ENCODE results near the gene STK4.
"Not testable (repeated sequence)": the region's sequence is repeated elsewhere in the genome, so short reads cannot be mapped to it uniquely, and the experiment has no call there.

STK4 gene

GRCh38 chr20:44981736-44982406, 15.6 kb downstream of the STK4 start:
- in situ Hi-C loops (cut with MboI; ENCODE audit: low sequenced_read_pairs), result no loop called here

- in situ Hi-C loops (cut with MboI; ENCODE audit: low sequenced_read_pairs), result no loop called here
Observed at GRCh38 chr20:44983093-44983674, 16.9 kb downstream of the STK4 start.

GRCh38 chr20:44988631-44989171, 22.4 kb downstream of the STK4 start:
- in situ Hi-C loops (cut with MboI; ENCODE audit: low sequenced_read_pairs), result no loop called here

- in situ Hi-C loops (cut with MboI; ENCODE audit: low sequenced_read_pairs), result no loop called here
Observed at GRCh38 chr20:44990425-44990824, 24.1 kb downstream of the STK4 start.

- in situ Hi-C loops (cut with MboI; ENCODE audit: low sequenced_read_pairs), result no loop called here
Observed at GRCh38 chr20:44990957-44991356, 24.6 kb downstream of the STK4 start.

GRCh38 chr20:44993343-44993742, 27.0 kb downstream of the STK4 start:
- in situ Hi-C loops (cut with MboI; ENCODE audit: low sequenced_read_pairs), result no loop called here

- in situ Hi-C loops (cut with MboI; ENCODE audit: low sequenced_read_pairs), result no loop called here
Observed at GRCh38 chr20:44997171-44997570, 30.9 kb downstream of the STK4 start.

- in situ Hi-C loops (cut with MboI; ENCODE audit: low sequenced_read_pairs), result no loop called here
Observed at GRCh38 chr20:44997668-44998067, 31.4 kb downstream of the STK4 start.

GRCh38 chr20:45008521-45009049, 42.3 kb downstream of the STK4 start:
- in situ Hi-C loops (cut with MboI; ENCODE audit: low sequenced_read_pairs), result no loop called here

- in situ Hi-C loops (cut with MboI; ENCODE audit: low sequenced_read_pairs), result no loop called here
Observed at GRCh38 chr20:45010399-45010828, 44.1 kb downstream of the STK4 start.

GRCh38 chr20:45011108-45011526, 44.8 kb downstream of the STK4 start:
- in situ Hi-C loops (cut with MboI; ENCODE audit: low sequenced_read_pairs), result no loop called here

- in situ Hi-C loops (cut with MboI; ENCODE audit: low sequenced_read_pairs), result no loop called here
Observed at GRCh38 chr20:45012682-45013302, 46.5 kb downstream of the STK4 start.

GRCh38 chr20:45014131-45014530, 47.8 kb downstream of the STK4 start:
- in situ Hi-C loops (cut with MboI; ENCODE audit: low sequenced_read_pairs), result not testable (repeated sequence)

- in situ Hi-C loops (cut with MboI; ENCODE audit: low sequenced_read_pairs), result no loop called here
Observed at GRCh38 chr20:45014671-45015415, 48.5 kb downstream of the STK4 start.

GRCh38 chr20:45016089-45016671, 49.9 kb downstream of the STK4 start:
- in situ Hi-C loops (cut with MboI; ENCODE audit: low sequenced_read_pairs), result no loop called here

- in situ Hi-C loops (cut with MboI; ENCODE audit: low sequenced_read_pairs), result no loop called here
Observed at GRCh38 chr20:45017281-45017680, 51.0 kb downstream of the STK4 start.

GRCh38 chr20:45017857-45018256, 51.5 kb downstream of the STK4 start:
- in situ Hi-C loops (cut with MboI; ENCODE audit: low sequenced_read_pairs), result no loop called here

GRCh38 chr20:45019027-45019761, 52.9 kb downstream of the STK4 start:
- in situ Hi-C loops (cut with MboI; ENCODE audit: low sequenced_read_pairs), result no loop called here

GRCh38 chr20:45019762-45020123, 53.4 kb downstream of the STK4 start:
- in situ Hi-C loops (cut with MboI; ENCODE audit: low sequenced_read_pairs), result no loop called here

GRCh38 chr20:45020236-45020886, 54.0 kb downstream of the STK4 start:
- in situ Hi-C loops (cut with MboI; ENCODE audit: low sequenced_read_pairs), result no loop called here
